Activated T-helper 9 cell treated with anti-CD3 and anti-CD28 coated beads, Interleukin-2, amount 50 U/mL, for 16 hours (primary cell): ENCODE results near the gene S100A2.
A peak's percentile ranks its signal among the peaks of the same experiment; 100 is the strongest.
"Not testable (repeated sequence)": the region's sequence is repeated elsewhere in the genome, so short reads cannot be mapped to it uniquely, and the experiment has no call there.

Source experiments
- DNase-seq: peaks from one replicate; pipeline ENCODE4 v3.0.0-alpha.2; 2020; ENCODE audit warnings: low read depth

S100A2 gene

GRCh38 chr1:153588482-153588881 is 22.8 kb upstream of the S100A2 start:
- DNase-seq: no peak

DNA sequence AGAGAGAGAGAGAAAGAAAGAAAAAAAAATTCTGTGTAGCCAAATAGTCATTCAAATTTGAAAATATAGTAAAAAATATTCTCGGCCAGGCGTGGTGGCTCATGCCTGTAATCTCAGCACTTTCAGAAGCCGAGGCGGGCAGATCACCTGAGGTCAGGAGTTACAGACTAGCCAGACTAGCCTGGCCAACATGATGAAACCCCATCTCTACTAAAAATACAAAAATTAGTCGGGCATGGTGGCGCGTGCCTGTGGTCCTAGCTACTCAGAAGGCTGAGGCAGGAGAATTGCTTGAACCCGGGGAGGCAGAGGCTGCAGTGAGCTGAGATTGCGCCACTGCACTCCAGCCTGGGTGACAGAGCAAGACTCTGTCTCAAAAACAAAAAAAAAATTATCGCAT is 22.4 kb upstream of the S100A2 start:
- DNase-seq: not testable (repeated sequence)

DNA sequence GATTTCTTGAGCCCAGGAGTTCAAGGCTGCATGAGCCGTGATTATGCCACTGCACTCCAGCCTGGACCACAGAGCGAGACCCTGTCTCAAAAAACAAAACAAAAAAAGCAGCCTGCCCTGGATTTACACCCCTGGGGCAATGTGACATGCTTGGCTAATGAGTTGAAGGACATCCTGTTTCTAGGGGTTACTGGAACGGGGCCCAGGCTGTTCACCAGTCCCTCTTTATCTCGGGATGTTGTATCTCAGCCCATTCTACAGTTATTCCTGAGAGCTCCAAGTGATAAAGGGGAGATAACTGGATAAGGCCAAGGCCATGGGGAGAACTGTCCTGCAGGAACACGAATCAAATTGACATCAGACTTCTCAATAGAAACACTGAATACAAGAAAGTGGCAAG is 21.7 kb upstream of the S100A2 start:
- DNase-seq: no peak

GRCh38 chr1:153586347-153586746 is 20.7 kb upstream of the S100A2 start:
- no peak for DNase-seq

- DNase-seq: no peak
Measured at GRCh38 chr1:153585006-153585405, 19.4 kb upstream of the S100A2 start.

DNA sequence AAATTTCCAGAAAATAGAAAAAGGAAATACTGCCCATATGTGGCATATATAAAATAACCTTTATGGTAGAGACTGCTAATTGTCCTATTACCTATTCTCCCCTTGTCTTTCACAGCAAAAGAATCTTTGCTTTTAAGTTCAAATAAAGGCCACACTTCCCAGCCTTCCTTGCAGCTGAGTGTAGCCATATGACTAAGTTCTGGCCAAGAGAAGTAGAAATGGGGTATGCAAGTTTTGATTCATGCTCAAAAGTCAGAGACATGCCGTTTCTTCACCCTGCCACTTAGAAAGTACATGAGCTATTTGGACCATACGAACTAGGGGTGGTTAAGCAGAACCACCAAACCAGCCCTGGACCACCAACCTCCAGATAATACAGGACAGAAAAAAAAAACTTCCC is 18.3 kb upstream of the S100A2 start:
- no peak for DNase-seq

DNA sequence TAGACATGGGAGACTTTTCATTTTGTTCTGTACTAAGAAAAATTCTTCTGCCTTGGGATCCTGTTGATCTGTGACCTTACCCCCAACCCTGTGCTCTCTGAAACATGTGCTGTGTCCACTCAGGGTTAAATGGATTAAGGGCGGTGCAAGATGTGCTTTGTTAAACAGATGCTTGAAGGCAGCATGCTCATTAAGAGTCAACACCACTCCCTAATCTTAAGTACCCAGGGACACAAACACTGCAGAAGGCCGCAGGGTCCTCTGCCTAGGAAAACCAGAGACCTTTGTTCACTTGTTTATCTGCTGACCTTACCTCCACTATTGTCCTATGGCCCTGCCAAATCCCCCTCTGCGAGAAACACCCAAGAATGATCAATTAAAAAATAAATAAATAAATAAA is 17.9 kb upstream of the S100A2 start:
- not testable (repeated sequence) for DNase-seq

DNA sequence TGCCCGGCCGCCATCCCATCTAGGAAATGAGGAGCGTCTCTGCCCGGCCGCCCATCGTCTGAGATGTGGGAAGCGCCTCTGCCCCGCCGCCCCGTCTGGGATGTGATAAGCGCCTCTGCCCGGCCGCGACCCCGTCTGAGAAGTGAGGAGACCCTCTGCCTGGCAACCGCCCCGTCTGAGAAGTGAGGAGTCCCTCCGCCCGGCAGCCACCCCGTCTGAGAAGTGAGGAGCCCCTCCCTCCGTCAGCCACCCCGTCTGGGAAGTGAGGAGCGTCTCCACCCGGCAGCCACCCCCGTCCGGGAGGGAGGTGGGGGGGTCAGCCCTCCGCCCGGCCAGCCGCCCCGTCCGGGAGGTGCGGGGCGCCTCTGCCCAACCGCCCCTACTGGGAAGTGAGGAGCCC is 17.2 kb upstream of the S100A2 start:
- DNase-seq: not testable (repeated sequence)

DNA sequence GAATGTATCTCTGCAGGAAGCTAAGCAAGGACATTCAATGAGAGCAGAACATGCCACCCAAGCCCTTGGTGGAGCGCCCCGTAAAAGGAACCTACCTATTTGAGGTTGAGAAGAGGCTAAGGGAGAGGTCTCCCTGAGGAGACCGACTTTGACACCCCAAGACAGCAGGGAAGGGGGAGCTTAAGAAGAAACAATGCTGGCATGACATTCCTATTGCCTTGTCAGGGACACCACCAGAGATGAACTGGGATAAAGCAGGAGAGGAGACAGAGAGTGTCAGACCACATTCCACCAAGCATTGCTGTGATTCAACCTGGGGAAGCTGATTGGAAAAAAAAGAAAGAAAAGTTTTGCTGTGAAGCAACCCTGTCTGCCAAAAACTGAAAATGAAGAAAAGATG is 13.3 kb upstream of the S100A2 start:
- no peak for DNase-seq

- no peak for DNase-seq
Measured at GRCh38 chr1:153578490-153578889, 12.8 kb upstream of the S100A2 start.

GRCh38 chr1:153577624-153578051 is 12.0 kb upstream of the S100A2 start:
- no peak for DNase-seq

- DNase-seq: no peak
Measured at GRCh38 chr1:153577138-153577537, 11.5 kb upstream of the S100A2 start.

GRCh38 chr1:153575497-153575896 is 9.9 kb upstream of the S100A2 start:
- not testable (repeated sequence) for DNase-seq

GRCh38 chr1:153575081-153575491 is 9.4 kb upstream of the S100A2 start:
- DNase-seq: not testable (repeated sequence)

DNA sequence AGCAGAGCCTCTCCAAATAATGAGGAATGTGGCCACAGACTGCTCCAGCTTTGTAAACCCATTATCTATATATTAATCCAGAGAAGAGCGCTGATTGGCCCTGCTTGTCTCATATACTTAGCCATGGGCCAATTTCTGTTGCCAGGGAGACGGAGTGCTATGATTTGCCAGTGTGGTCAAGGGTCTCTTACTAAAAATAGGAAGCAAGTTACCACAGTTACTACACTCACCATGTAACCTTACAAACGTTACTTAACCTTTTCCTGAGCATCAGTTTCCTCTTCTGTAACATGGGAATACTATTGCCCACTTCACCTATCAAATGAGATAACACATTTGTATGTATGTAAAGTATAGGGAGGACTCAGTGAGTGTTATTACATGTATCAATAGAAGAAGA is 7.7 kb upstream of the S100A2 start:
- no peak for DNase-seq

GRCh38 chr1:153572569-153573015 is 6.9 kb upstream of the S100A2 start:
- DNase-seq: no peak

- no peak for DNase-seq
Measured at GRCh38 chr1:153571706-153572105, 6.1 kb upstream of the S100A2 start.

- no peak for DNase-seq
Measured at GRCh38 chr1:153570874-153571273, 5.2 kb upstream of the S100A2 start.

- DNase-seq: no peak
Measured at GRCh38 chr1:153569465-153569864, 3.8 kb upstream of the S100A2 start.

GRCh38 chr1:153568367-153569099 is 2.9 kb upstream of the S100A2 start:
- DNase-seq: peak; percentile 71

DNA sequence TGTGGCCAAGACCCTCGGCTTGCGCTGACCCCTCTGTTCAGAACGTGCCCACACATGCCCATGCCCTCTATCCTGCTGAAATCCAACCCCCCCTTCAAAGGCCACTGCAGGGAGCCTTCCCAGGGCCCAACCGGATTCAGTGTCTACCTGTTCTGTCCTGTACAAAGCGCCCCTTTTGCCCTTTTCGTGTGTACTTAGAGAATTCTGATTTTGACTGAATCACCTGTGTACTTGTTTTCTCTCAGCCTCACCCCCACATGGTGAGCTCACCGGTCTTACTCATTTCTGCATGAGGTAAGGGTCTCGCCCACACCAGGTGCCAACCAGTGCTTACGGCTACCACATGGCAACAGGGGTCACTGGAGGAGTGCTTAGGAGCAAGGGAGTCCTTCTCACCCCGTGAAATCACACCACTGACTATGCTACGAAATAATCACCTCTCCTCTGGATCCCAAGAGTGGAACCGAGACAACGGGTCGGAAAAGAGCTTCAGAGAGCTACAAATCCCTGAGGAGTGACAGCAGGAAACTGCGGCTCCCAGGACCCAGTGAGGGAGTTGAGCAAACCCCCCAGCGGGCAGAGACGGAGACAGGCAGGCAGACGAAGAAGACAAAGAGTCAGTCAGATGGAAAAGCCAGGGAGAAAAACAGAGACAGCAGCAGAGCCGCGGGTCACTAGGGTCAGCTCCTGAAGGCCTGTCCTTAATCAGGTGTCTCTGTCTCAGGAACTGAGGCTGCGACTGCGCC is 2.1 kb upstream of the S100A2 start:
- DNase-seq: no peak

GRCh38 chr1:153566414-153567371 is 1.0 kb upstream of the S100A2 start:
- DNase-seq: peak; percentile 81
